Thyroid gland (tissue), 4 donors: ENCODE results near the gene RBM28.

ENCODE experiments used
- POLR2A ChIP-seq, 2 donors: fragments of 450-650 bp; IDR thresholded peaks; one replicate each; pipeline ENCODE4 v1.6.1; 2017; ENCODE audit warnings: antibody characterized with exemption in 2 of 2, mild to moderate bottlenecking in 2 of 2, moderate library complexity in 1 of 2
- TF ChIP-seq, protein P1 (sequence below), 6 experiments: fragments of 200-600 bp in 3 of 6; fragments of 450-650 bp in 3 of 6; sonication (generic) in 3 of 6; IDR thresholded peaks; one replicate each; pipeline ENCODE4 v1.5.1; 2016 to 2019; ENCODE audit warnings: antibody characterized with exemption in 6 of 6, mild to moderate bottlenecking in 2 of 6, inconsistent platforms in 1 of 6, moderate library complexity in 1 of 6

DNA sequence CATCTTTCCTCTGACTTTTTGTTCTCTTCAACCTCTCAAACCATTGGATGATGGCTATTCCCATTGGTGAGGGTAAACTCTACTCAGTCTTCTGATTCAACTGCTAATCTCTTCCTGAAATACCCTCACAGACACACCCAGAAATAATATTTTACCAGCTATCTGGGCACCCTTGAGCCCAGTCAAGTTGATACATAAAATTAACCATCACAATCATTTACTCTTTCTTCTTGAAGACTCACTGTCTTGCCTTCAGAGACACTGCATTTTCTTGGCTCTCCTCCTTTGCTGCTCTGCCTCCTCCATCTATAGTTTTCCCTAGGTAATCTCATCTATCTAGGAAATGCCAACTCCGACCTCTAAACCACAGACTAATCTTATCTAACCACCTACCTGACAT lies 30.3 kb upstream of the RBM28 start:
- TF ChIP-seq, protein P1, sequence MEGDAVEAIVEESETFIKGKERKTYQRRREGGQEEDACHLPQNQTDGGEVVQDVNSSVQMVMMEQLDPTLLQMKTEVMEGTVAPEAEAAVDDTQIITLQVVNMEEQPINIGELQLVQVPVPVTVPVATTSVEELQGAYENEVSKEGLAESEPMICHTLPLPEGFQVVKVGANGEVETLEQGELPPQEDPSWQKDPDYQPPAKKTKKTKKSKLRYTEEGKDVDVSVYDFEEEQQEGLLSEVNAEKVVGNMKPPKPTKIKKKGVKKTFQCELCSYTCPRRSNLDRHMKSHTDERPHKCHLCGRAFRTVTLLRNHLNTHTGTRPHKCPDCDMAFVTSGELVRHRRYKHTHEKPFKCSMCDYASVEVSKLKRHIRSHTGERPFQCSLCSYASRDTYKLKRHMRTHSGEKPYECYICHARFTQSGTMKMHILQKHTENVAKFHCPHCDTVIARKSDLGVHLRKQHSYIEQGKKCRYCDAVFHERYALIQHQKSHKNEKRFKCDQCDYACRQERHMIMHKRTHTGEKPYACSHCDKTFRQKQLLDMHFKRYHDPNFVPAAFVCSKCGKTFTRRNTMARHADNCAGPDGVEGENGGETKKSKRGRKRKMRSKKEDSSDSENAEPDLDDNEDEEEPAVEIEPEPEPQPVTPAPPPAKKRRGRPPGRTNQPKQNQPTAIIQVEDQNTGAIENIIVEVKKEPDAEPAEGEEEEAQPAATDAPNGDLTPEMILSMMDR (IDR thresholded peaks at IDR 0.05), result no peak
- TF ChIP-seq POLR2A (IDR thresholded peaks at IDR 0.05), result no peak
